Measurements from ENCODE around the gene VPS9D1.
A peak's percentile ranks its signal among the peaks of the same experiment; 100 is the strongest.
"Not testable (repeated sequence)": the region's sequence is repeated elsewhere in the genome, so short reads cannot be mapped to it uniquely, and the experiment has no call there.

Gene VPS9D1

DNA sequence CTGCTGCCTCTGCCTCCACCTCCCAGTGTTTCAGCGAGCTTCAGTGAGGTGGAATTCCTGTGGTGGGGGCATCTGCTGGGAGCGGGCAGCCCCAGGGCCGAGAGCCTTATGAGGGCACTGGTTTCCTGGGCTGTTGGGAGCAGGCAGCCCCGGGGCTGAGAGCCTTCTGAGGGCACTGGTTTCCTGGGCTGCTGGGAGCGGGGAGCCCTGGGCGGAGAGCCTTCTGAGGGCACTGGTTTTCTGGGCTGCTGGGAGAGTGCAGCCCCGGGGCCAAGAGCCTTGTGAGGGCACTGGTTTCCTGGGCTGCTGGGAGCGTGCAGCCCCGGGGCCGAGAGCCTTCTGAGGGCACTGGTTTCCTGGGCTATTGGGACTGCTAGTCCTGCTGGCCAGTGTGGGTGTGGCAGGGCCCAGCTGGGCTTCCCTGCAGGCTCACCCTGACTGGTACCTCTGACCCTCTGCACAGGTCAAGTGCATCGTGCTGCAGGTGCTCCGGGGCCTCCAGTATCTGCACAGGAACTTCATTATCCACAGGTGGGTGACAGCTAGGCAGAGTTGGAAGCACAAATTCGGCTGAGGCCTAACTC is 28.6 kb downstream of the VPS9D1 start:
- no peak for DNase-seq

DNA sequence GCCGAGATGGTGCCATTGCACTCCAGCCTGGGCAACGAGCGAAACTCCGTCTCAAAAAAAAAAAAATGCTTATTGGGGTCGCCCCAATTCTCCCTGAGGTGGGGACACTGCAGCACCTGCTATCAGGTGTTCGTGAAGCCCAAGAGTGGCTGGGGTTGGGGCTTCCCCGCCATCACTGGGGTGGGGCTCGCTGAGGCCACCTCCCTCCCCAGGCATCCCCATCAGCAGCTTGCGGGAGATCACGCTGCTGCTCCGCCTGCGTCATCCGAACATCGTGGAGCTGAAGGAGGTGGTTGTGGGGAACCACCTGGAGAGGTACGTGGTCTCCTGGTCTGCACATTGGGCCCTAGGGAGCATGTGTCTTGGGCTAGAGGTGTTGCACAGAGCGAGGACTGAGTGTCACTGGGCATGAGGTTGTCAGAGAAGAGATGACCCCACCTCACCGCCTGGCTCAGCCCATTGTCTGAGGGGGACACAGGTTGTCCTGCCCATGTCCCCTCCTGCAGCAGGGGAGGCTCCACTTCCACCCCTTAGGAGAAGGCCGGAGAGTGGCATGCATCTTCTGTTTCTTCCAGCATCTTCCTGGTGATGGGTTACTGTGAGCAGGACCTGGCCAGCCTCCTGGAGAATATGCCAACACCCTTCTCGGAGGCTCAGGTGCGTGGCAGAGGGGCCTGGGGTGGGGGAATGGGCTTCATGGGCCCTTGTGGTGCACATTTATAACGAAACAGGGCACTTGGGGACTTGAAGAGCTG is 29.3 kb downstream of the VPS9D1 start:
- no peak for DNase-seq

DNA sequence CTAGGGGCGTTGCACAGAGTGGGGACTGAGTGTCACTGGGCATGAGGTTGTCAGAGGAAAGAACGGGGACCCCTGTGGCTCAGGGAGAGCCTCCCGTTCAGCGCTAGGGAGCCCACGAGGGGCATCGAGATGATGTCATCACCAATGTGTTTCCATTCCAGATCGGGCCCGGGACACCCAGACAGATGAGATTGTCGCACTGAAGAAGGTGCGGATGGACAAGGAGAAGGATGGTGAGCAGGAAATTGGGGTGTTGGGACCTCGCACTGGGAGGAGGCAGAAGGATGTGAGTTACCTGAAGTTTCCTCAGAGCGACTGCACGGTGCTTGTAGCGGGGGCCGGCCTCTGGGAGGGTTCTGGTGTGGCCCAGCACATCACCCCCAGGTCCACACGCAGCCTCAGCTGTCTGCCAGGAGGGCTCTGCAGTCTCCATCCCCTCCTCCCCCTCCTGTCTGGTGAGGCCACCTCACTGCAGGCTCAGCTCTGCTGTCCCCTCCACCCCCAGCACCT is 30.3 kb downstream of the VPS9D1 start:
- no peak for DNase-seq

DNA sequence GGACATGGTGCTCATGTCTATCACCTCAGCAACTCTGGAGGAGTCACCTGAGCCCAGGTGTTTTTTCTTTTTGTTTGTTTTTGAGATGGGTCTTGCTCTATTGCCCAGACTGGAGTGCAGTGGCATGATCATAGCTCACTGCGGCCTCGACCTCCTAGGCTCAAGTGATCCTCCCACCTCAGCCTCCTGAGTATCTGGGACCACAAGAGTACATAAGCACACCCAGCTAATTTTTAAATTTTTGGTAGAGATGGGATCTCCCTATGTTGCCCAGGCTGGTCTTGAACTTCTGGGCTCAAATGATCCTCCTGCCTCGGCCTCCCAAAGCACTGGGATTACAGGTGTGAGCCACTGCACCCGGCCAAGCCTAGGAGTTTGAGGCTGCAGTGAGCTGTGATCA is 31.1 kb downstream of the VPS9D1 start:
- not testable (repeated sequence) for DNase-seq

DNA sequence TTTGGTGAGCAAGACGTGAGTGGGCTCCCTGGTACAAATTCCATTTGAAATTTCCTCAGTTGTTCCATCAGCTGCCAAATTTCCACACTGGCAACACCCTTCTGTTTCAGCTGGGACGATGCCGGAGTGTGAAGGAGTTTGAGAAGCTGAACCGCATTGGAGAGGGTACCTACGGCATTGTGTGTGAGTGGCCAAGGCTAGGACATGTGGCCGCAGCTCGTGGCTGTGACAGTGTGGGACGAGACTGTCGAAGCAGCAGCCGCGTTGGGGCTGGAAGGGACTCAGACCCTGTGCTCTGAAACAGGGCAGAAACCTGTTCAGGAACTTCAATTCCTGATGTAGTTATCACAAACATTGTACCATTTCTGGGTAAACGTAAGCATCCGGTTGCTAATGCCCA is 31.6 kb downstream of the VPS9D1 start:
- DNase-seq: no peak

DNA sequence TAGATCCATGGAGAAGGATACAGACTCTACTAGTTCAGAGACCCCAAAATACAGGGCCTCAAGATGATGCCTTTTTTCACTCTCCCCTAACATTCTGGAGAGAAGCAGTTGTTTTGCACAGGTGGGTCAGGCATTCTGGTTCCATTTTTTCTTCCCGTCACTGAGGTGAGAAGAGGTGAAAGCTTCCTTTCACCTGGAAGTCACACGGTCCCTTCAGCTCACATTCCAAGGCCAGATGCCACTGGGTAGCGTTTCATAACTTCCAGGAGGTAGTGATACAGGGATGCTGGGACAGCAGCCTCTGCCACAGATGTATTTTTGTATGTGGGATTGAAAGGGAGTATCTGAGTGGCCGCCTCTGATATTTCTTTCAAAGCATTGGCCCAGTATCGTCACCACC is 32.3 kb downstream of the VPS9D1 start:
- no peak for DNase-seq

DNA sequence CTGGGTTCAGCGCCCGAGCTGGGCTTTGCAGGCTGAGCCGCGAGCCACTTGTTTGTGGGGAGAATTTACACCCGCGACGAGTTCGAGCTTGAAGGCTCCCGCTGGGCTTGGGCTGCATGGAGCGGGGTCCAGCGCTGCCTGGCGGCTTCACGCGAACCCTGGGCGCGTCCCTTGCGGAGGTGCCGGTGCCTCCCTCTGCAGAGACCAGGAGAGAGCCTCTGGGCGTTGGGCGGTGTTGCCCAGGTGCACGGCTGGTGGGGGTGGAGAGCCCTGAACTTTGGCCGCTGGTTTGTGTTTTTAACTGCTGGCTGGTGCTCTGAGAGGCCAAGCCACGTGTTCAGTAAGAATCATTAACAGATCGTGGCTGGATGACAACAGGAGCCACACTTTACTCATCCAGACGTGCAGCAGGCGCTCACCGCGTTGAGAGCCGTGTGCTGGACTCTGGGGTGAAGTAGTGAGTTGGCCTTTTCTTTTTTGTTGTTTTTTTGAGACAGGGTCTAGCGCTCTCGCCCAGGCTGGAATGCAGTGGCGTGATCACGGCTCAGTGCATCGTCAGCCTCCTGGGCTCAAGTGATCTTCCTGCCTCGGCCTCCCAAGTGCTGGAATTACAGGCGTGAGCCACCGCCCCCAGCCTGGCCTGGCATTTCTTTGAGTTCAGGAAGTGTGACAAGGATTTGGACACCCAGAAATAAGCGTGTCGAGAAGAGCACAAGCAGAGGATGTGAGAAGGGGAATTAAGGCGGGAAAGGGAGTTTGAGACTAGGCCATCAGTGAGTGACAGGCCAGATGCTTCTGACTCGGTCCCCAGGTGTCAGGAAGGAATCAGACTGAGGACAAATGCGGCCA is 33.4 kb downstream of the VPS9D1 start:
- DNase-seq: no peak

DNA sequence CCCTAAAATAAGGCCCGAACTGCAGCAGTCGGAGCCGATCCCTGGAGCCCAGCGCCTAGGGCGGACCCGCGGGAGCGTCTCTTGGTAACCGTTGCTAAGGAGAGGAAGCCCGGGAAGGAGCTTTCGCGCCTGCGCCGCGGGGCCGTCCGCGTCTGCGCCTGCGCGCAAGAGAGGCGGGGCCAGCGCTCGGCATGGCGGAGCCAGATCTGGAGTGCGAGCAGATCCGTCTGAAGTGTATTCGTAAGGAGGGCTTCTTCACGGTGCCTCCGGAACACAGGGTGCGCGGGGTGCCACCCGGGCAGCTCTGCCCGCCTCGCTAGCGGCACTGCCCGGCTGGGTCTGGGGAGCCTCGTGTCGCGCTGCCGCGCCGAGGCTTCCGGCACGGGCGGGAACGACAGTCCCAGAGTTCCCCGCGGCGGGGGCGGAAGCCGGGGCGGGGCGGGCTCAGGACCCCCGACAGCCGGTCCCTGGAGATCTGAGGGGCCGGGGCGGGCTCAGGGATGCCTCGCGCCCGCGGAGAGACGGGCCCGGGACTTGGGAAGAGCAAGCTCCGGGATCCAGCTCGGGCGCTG is 34.1 kb downstream of the VPS9D1 start, which contains the start of gene CDK10:
Gene CDK10 (plus strand): TSS at position 170 of the 572 bp plus-strand sequence. CDS start 22 bp downstream, at position 192.
- DNase-seq: peak; percentile 72 to 96

DNA sequence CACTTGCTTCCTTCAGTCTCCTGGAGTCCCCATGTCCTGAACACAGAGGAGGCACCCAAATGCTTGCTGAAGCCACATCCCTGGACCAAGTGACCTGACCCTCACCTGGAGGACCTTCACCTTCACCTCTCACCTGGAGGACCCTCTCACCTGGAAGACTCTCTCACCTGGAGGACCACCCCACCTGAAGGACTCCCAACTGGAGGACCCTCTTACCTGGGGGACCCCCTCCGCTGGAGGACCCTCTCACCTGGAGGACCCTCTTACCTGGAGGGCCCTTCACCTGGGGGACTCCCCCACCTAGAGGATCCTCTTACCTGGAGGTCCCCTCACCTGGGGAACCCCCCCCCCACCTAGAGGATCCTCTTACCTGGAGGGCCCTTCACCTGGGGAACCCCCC is 34.8 kb downstream of the VPS9D1 start:
- no peak for DNase-seq

DNA sequence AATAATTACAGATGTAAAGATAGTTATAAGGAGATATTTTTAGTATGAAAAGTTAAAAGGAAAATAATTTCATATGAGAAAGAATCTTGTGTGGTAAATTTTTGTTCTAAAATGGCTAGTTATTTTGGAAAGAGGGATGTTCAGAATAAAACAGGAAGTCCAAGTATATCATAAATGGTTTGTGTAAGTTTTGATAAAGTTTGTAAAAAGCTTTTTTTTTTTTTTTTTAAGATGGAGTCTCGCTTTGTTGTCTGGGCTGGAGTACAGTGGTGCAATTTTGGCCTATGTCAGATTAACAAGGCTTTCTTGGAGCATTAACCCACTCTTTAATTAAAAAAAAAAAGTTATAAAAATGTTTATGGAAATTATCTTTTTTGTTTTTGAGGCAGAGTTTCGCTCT is 42.4 kb downstream of the VPS9D1 start:
- DNase-seq: no peak

DNA sequence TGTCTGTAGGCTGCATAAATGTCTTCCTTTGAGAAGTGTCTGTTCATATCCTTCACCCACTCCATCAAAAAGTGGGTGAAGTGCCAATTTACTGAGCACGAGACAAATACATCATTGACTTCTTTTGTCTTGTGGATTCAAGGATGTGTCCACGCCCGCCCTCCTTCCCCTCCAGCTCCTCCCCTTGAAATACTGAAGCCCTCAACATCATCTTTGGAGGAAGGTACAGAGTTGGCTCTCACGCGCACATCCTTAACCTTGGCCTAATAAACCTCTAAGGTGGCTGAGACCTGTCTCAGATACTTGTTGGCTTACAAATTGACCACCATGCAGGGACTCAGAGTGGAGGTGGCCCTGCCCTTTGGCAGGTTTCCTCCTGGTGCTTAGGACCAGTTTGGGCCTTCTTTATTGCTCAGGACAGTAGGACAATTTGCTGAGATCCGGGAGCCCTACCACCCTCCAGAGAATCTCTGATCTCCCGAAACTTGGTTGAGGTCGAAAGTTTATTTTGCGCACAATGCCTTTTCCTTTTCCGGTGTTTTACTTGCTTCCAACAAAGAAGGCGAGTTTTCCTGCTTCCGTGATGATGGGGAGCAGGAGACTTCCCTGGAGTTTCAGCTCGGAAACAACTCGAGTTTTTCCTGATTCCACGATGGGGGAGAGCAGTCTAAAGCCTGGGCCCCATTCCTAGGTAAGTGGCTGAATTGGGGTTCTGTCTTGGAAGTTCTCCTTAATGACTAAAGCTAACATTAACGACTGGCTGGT is 48.3 kb downstream of the VPS9D1 start:
- no peak for DNase-seq

DNA sequence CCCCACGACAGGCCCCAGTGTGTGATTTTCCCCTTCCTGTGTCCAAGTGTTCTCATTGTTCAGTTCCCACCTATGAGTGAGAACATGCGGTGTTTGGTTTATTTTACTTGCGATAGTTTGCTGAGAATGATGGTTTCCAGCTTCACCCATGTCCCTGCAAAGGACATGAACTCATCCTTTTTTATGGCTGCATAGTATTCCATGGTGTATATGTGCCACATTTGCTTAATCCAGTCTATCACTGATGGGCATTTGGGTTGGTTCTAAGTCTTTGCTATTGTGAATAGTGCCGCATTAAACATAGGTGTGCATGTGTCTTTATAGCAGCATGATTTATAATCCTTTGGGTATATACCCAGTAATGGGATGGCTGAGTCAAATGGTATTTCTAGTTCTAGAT is 49.1 kb downstream of the VPS9D1 start:
- DNase-seq: not testable (repeated sequence)

DNA sequence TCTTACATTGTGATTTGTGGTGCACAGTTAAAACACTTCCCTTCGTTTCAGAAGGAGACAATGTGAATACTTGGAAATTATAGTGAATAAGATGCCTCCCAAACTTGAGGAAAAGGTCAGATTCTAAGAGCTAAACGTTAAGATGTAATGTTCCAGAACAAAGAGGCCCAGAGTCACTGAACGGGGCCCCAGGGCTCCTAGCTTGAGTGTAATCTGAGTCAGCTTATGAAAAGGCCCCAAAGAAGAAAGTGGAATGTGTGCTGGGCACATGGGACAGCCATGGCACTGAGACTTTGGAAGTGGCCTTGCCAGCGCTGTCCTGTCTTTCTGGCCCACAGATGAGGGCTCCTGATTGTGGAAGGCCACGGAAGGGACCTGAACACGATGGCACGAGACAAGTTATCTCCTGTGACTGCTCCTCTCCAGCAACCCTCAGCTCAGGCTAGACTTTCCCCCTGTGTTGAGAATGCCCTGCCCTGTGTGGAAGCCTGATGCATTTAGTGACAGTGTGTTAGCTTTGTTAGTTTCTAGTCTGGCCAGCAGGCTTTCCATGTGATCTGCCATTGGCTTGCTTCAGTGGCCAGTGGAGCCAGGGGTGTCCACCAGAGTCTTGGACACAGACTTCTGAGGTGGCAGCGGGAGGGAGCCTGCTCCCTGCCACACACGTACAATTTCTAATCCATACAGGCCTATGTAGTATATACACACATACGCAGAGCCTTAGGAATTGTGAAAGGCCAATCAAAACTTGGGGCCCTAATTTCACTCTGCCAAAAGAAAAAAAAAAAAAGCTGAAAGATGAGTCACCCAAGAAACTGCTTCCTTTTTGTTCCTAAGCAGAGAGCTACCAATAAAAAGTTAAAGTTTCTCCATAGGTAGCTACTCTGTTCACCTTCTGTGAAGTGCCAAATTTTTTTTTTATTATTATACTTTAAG is 49.9 kb downstream of the VPS9D1 start:
- DNase-seq: no peak

DNA sequence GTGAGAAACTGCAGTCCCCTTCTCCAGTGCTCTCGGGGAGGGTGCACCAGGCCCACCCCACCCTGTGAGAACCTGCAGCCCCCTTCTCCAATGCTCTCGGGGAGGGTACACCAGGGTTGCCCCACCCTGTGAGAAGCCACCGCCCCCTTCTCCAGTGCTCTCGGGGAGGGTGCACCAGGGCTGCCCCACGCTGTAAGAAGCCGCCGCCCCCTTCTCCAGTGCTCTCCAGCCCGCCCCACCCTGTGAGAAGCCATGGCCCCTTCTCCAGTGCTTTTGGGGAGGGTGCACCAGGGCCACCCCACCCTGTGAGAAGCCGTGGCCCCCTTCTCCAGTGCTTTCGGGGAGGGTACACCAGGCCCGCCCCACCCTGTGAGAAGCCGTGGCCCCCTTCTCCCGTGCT is 50.9 kb downstream of the VPS9D1 start:
- DNase-seq: no peak

DNA sequence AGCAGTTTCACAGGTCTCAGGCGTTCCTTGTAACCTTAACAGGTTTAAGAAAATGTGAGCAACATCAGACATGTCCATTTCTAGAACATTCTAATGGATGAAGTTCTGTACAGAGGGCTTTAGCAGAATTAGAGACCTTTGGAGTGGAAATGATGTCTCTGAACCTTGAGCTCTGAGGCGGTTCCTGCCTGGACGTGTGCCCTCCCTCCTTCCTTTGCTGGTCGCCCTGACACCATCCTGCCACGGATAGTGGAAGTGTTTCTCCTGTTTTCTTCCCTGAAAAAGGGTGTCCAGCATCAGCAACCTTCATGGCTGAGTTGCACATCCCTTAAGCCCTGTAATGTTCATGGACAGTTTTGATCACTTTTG is 51.9 kb downstream of the VPS9D1 start:
- no peak for DNase-seq

DNA sequence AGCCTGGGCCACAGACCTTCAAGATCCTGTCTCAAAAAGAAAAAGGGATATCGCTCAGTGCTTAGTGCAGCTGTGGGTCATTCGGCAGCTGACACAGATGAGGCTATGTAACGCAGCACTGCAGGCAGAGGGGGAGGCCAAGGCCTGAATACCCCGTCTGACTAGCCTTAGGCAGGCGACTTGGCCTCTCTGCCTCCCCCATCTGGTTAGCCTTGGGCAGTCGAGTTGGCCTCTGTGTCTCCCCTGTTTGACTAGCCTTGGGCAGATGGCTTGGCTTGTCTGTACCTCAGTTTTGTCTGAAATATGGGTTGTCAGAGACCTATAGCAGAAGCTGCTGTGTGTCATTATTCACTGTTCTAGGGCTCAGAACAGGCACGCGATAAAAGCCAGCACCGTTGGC is 53.1 kb downstream of the VPS9D1 start:
- DNase-seq: no peak

DNA sequence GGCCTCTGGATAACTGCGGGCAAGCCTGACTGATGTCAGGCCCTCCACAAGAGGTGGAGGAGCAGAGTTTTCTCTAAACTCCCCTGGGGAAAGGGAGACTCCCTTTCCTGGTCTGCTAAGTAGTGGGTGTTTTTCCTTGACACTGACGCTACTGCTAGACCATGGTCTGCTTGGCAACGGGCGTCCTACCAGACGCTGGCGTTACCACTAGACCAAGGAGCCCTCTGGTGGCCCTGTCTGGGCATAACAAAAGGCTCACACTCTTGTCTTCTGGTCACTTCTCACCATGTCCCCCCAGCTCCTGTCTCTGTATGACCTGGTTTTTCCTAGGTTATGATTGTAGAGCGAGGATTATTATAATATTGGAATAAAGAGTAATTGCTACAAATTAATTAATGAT is 53.7 kb downstream of the VPS9D1 start:
- not testable (repeated sequence) for DNase-seq

DNA sequence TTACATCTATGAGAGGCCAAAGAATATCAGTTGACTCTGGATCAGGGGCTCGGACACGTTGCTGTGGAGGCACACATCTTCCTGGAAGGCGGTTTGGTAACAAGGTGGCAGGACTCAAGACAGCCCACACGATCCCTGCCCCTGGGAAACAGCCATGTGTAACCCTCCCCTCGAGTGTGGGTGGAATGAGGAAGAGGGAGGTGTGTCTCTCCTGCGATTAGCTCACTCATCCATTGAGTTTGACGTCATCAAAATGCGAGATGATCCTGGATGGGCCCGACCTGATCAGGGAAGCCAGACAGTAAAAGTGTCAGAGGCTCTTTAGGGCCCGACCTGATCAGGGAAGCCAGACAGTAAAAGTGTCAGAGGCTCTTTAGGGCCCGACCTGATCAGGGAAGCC is 56.5 kb downstream of the VPS9D1 start:
- not testable (repeated sequence) for DNase-seq

DNA sequence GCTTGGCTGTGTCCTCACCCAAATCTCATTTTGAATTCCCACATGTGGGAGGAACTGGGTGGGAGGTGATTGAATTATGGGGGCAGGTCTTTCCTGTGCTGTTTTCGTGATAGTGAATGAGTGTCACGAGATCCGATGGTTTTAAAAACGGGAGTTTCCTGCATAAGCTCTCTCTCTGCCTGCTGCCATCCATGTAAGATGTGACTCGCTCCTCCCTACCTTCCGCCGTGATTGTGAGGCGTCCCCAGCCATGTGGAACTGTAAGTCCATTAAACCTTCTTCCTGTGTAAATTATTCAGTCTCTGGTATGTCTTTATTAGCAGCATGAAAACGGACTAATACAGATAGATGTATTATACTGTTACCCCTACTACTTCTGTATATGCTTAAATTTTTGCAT is 59.5 kb downstream of the VPS9D1 start:
- no peak for DNase-seq

DNA sequence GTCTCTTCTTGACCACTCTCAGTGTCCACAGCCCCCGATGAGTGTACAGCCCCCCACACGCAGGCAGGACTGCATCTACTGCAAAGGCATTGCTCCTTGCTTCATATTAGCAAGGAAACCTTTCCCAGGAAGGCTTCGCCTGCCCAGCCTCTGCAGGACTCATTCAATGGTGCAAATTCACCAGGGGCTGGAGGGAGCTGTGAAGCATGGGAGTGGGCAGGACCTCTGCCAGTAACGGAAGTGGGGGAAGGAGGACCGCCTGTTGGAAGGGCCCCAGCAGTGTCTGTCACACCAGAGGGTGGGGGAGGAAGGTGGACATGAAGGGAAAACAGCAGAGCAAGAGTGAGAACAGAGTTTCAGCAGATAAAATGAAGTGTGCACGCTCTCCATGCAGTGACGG is 60.6 kb downstream of the VPS9D1 start:
- no peak for DNase-seq

DNA sequence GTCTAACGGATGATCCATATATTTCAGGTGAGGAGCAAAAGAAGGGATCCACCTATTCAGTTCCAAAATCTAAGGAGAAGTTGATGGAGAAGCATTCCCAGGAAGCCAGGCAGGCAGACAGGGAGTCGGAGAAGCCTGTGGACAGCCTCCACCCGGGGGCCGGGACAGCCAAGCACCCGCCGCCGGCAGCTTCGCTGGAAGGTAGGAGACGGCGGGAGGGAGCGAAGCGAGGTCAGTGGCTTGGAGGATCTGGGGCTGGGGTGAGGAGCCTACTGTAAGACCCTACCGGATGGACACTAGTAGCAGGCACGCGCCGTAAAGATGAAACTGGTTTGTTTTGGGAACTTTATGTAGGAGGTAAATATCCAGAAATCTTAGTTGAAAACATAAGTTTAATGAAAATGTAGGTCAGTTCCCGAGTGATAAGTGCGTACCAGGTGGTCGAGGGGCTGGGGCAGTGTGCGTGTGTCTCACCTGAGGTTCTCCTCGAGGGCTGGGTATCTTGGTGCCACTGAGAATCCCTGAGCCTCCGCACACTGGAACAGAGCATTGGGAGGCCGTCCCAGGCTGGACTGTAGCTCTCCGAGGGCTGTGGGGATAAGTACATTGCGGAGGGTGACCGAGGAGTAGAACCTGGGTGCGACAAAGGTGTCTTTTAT is 62.3 kb downstream of the VPS9D1 start:
- no peak for DNase-seq
